ENCODE measurements around the gene DGUOK.
A peak's percentile ranks its signal among the peaks of the same experiment; 100 is the strongest.
"Not testable (repeated sequence)": the region's sequence is repeated elsewhere in the genome, so short reads cannot be mapped to it uniquely, and the experiment has no call there.

The DGUOK gene

GRCh38 chr2:73921581-73921980 lies 5.1 kb upstream of the DGUOK start:
- DNase-seq (ENCODE audit: low spot score): no peak

- no peak for DNase-seq (ENCODE audit: low spot score)
Measured at GRCh38 chr2:73922681-73923080, 4.0 kb upstream of the DGUOK start.

GRCh38 chr2:73925033-73925704 lies 1.5 kb upstream of the DGUOK start:
- DNase-seq (ENCODE audit: low spot score): no peak

- no peak for DNase-seq (ENCODE audit: low spot score)
Measured at GRCh38 chr2:73925853-73926492, 707 bp upstream of the DGUOK start.

GRCh38 chr2:73927344-73927743 lies 664 bp downstream of the DGUOK start:
- no peak for DNase-seq (ENCODE audit: low spot score)

GRCh38 chr2:73928963-73929347 lies 2.3 kb downstream of the DGUOK start:
- no peak for DNase-seq (ENCODE audit: low spot score)

- DNase-seq (ENCODE audit: low spot score): no peak
Measured at GRCh38 chr2:73930386-73930785, 3.7 kb downstream of the DGUOK start.

GRCh38 chr2:73931531-73932500 lies 5.1 kb downstream of the DGUOK start:
- peak; percentile 58 for DNase-seq (ENCODE audit: low spot score)

- DNase-seq (ENCODE audit: low spot score): no peak
Measured at GRCh38 chr2:73933194-73933593, 6.5 kb downstream of the DGUOK start.

- no peak for DNase-seq (ENCODE audit: low spot score)
Measured at GRCh38 chr2:73935641-73936040, 9.0 kb downstream of the DGUOK start.

- no peak for DNase-seq (ENCODE audit: low spot score)
Measured at GRCh38 chr2:73937103-73937885, 10.6 kb downstream of the DGUOK start.

- no peak for DNase-seq (ENCODE audit: low spot score)
Measured at GRCh38 chr2:73937899-73938298, 11.2 kb downstream of the DGUOK start.

GRCh38 chr2:73938718-73939352 lies 12.2 kb downstream of the DGUOK start:
- peak; percentile 33 for DNase-seq (ENCODE audit: low spot score)

- peak; percentile 22 for DNase-seq (ENCODE audit: low spot score)
Measured at GRCh38 chr2:73939419-73939818, 12.7 kb downstream of the DGUOK start.

GRCh38 chr2:73940066-73940465 lies 13.4 kb downstream of the DGUOK start:
- not testable (repeated sequence) for DNase-seq (ENCODE audit: low spot score)

GRCh38 chr2:73942664-73943063 lies 16.0 kb downstream of the DGUOK start:
- DNase-seq (ENCODE audit: low spot score): no peak

GRCh38 chr2:73944714-73945113 lies 18.0 kb downstream of the DGUOK start:
- no peak for DNase-seq (ENCODE audit: low spot score)

GRCh38 chr2:73946215-73946614 lies 19.5 kb downstream of the DGUOK start:
- no peak for DNase-seq (ENCODE audit: low spot score)

GRCh38 chr2:73946666-73947065 lies 20.0 kb downstream of the DGUOK start:
- no peak for DNase-seq (ENCODE audit: low spot score)

- DNase-seq (ENCODE audit: low spot score): no peak
Measured at GRCh38 chr2:73947412-73948018, 20.8 kb downstream of the DGUOK start.

GRCh38 chr2:73949802-73950201 lies 23.1 kb downstream of the DGUOK start:
- DNase-seq (ENCODE audit: low spot score): no peak

Data from CD4-positive, alpha-beta T cell treated with Interleukin-2 at 100 ng/mL for 4 hours (primary cell).